HCT116 (cell line): ENCODE measurements around the gene CYB5A. TPM values are rescaled to one million over a fixed set of nuclear protein-coding genes. Genes with fewer than 3 reads are reported as not detected.

Experiments
- ATAC-seq: fragments of 200-7000 bp; cut with Tn5 transposase; 2 replicates; pipeline ENCODE4 v1.9.1; 2020; ENCODE audit warnings: mild to moderate bottlenecking, moderate library complexity
- BruUV-seq: library from RNA; stranded (reverse); fragments of 400-500 nt; replicated peaks from 2 replicates; lab custom pipeline; 2021; lab: Mats Ljungman, UMichigan
- CTCF ChIA-PET: fragments of 300-600 bp; sonication (Branson Sonifier 250); formaldehyde crosslinking; loops from one replicate; lab custom pipeline; 2021; ENCODE audit warnings: antibody characterized with exemption; lab: Charles Lee
- POLR2A ChIA-PET: fragments of 300-600, 350-600 bp; sonication (Branson Sonifier 250); formaldehyde crosslinking; loops from one replicate; lab custom pipeline; 2021; ENCODE audit warnings: antibody characterized with exemption; lab: Charles Lee
- RAD21 ChIA-PET, 2 experiments: fragments of 300-600 bp; sonication (Branson Sonifier 250); formaldehyde crosslinking; loops; one replicate each; lab custom pipeline; 2023; ENCODE audit warnings: low total read pairs in 2 of 2; ENCODE audit not compliant: uncharacterized antibody in 2 of 2, unreplicated experiment in 2 of 2, low non-redundant PET in 1 of 2; lab: Charles Lee
- DNase-seq: peaks from one replicate; pipeline ENCODE4 v3.0.0-alpha.2; 2010; ENCODE audit warnings: low read depth, low spot score
- H2AFZ ChIP-seq: fragments of 200-600 bp; shearing (Covaris generic), sonication (generic); 2 replicates; pipeline ENCODE4 v1.6.1; 2017; ENCODE audit warnings: low read depth, mixed run types, mixed read lengths, antibody characterized with exemption, low read length; ENCODE audit not compliant: poor library complexity, severe bottlenecking
- H3K27ac ChIP-seq: 2 replicates; pipeline ENCODE4 v1.5.1; 2012; ENCODE audit warnings: low read depth, low read length
- H3K27me3 ChIP-seq: fragments of 200-600 bp; sonication (generic); 2 replicates; pipeline ENCODE4 v1.6.1; 2016; ENCODE audit warnings: mixed run types, low read length, mixed read lengths; ENCODE audit not compliant: insufficient read depth
- H3K36me3 ChIP-seq, 2 experiments: fragments of 200-500 bp in 1 of 2; fragments of 200-600 bp in 1 of 2; sonication (Bioruptor generic) in 1 of 2; sonication (generic) in 1 of 2; 2 replicates each; pipeline versions ENCODE4 v1.5.1 to v1.6.1; 2014 to 2016; ENCODE audit warnings: low read length in 2 of 2, inconsistent platforms in 1 of 2, mixed read lengths in 1 of 2, mixed run types in 1 of 2; ENCODE audit not compliant: insufficient read depth in 2 of 2, control insufficient read depth in 1 of 2
- H3K4me1 ChIP-seq, 2 experiments: fragments of 200-600 bp in 1 of 2; sonication (generic) in 1 of 2; 2 replicates each; pipeline versions ENCODE4 v1.5.1 to v1.6.1; 2012 to 2017; ENCODE audit warnings: low read length in 2 of 2, inconsistent platforms in 1 of 2, mild to moderate bottlenecking in 1 of 2, mixed read lengths in 1 of 2, mixed run types in 1 of 2, moderate library complexity in 1 of 2; ENCODE audit not compliant: insufficient read depth in 2 of 2, control insufficient read depth in 1 of 2
- H3K4me2 ChIP-seq: fragments of 200-600 bp; sonication (generic); 2 replicates; pipeline ENCODE4 v1.6.1; 2017; ENCODE audit warnings: mixed run types, low read length, mixed read lengths
- H3K4me3 ChIP-seq, 2 experiments: fragments of 200-600 bp in 1 of 2; sonication (generic) in 1 of 2; replicated peaks in 1 of 2; 2 replicates each; pipeline ENCODE4 v1.5.1; 2011 to 2016; ENCODE audit warnings: low read length in 2 of 2, control low read depth in 1 of 2, low read depth in 1 of 2, mild to moderate bottlenecking in 1 of 2, mixed read lengths in 1 of 2, mixed run types in 1 of 2
- H3K79me2 ChIP-seq: fragments of 200-600 bp; sonication (generic); 2 replicates; pipeline ENCODE4 v1.6.1; 2017; ENCODE audit warnings: mild to moderate bottlenecking, mixed run types, low read length, moderate library complexity, mixed read lengths; ENCODE audit not compliant: insufficient read depth
- H3K9ac ChIP-seq: fragments of 200-600 bp; sonication (generic); 2 replicates; pipeline ENCODE4 v1.6.1; 2016; ENCODE audit warnings: low read length, mixed read lengths
- H3K9me2 ChIP-seq: fragments of 200-600 bp; sonication (generic), shearing (Covaris generic); 2 replicates; pipeline ENCODE4 v1.6.1; 2017; ENCODE audit warnings: mixed run types, mild to moderate bottlenecking, moderate library complexity; ENCODE audit not compliant: insufficient read depth
- H3K9me3 ChIP-seq, 2 experiments: fragments of 200-500 bp in 1 of 2; fragments of 200-600 bp in 1 of 2; sonication (Bioruptor generic) in 1 of 2; sonication (generic) in 1 of 2; 2 replicates each; pipeline ENCODE4 v1.6.1; 2014 to 2017; ENCODE audit warnings: low read length in 2 of 2, mixed read lengths in 2 of 2, inconsistent platforms in 1 of 2, low read depth in 1 of 2, mild to moderate bottlenecking in 1 of 2, mixed run types in 1 of 2, moderate library complexity in 1 of 2; ENCODE audit not compliant: control insufficient read depth in 1 of 2, insufficient read depth in 1 of 2
- H4K20me1 ChIP-seq: fragments of 200-600 bp; sonication (generic), shearing (Covaris generic); 2 replicates; pipeline ENCODE4 v1.6.1; 2017; ENCODE audit warnings: mixed run types, mild to moderate bottlenecking, moderate library complexity; ENCODE audit not compliant: insufficient read depth
- CEBPB ChIP-seq: IDR thresholded peaks from 2 replicates; pipeline ENCODE4 v1.6.1; 2012; ENCODE audit warnings: low read depth
- EGR1 ChIP-seq: IDR thresholded peaks from 2 replicates; pipeline ENCODE4 v1.6.1; 2012; ENCODE audit warnings: low read depth
- EZH2 ChIP-seq: fragments of 200-600 bp; sonication (generic); IDR thresholded peaks from 2 replicates; pipeline ENCODE4 v1.6.1; 2017; ENCODE audit warnings: antibody characterized with exemption, mixed run types
- EZH2phosphoT487 ChIP-seq: fragments of 200-600 bp; IDR thresholded peaks from 2 replicates; pipeline ENCODE4 v1.6.1; 2018; ENCODE audit warnings: antibody characterized with exemption, borderline replicate concordance
- POLR2A ChIP-seq: IDR thresholded peaks from 2 replicates; pipeline ENCODE4 v1.7.0; 2011; ENCODE audit warnings: borderline replicate concordance; ENCODE audit not compliant: insufficient read depth, insufficient read length; ENCODE audit errors: extremely low read depth
- RAD21 ChIP-seq: IDR thresholded peaks from 2 replicates; pipeline ENCODE4 v1.6.1; 2012; ENCODE audit warnings: low read depth, mild to moderate bottlenecking
- SIN3A ChIP-seq: IDR thresholded peaks from 2 replicates; pipeline ENCODE4 v1.6.1; 2012; ENCODE audit warnings: low read depth
- SP1 ChIP-seq: IDR thresholded peaks from 2 replicates; pipeline ENCODE4 v1.6.1; 2012; ENCODE audit warnings: low read depth
- SRF ChIP-seq: IDR thresholded peaks from 2 replicates; pipeline ENCODE4 v1.6.1; 2012; ENCODE audit warnings: low read depth
- YY1 ChIP-seq: IDR thresholded peaks from 2 replicates; pipeline ENCODE4 v1.6.1; 2011; ENCODE audit warnings: low read length, low read depth, moderate library complexity, mild to moderate bottlenecking; ENCODE audit not compliant: insufficient replicate concordance; ENCODE audit errors: extremely low read depth
- ZFX ChIP-seq: fragments of 450-650 bp; IDR thresholded peaks from 2 replicates; pipeline ENCODE4 v1.6.1; 2017
- ZNF274 ChIP-seq: fragments of 200-500 bp; sonication (Bioruptor generic); IDR thresholded peaks from 2 replicates; pipeline ENCODE4 v1.6.1; 2014; ENCODE audit warnings: mild to moderate bottlenecking, low read depth, low read length, inconsistent platforms
- intact Hi-C: fragments of 100-400 bp; cut with micrococcal nuclease; formaldehyde crosslinking; loops from 2 replicates; pipeline ENCODE4 v1.10.0; 2022
- total RNA-seq: library from RNA; stranded (reverse); gene quantifications from one replicate; pipeline ENCODE4 v1.2.1, GENCODE V29; 2021; ENCODE audit not compliant: unreplicated experiment
- TF ChIP-seq, protein P1 (sequence below), 3 experiments: fragments of 200-600 bp in 1 of 3; sonication (generic) in 1 of 3; IDR thresholded peaks in 2 of 3; conservative IDR thresholded peaks in 1 of 3; 2 replicates each; pipeline ENCODE4 v1.5.1; 2012 to 2017; ENCODE audit warnings: low read depth in 2 of 3, low read length in 2 of 3, antibody characterized with exemption in 1 of 3, borderline replicate concordance in 1 of 3, control low read depth in 1 of 3, mild to moderate bottlenecking in 1 of 3, mixed read lengths in 1 of 3, mixed run types in 1 of 3, moderate library complexity in 1 of 3; ENCODE audit not compliant: insufficient read depth in 1 of 3
- TF ChIP-seq, protein P2 (sequence below): IDR thresholded peaks from 2 replicates; pipeline ENCODE4 v1.6.1; 2012; ENCODE audit warnings: low read depth
- TF ChIP-seq, protein P3 (sequence below): IDR thresholded peaks from 2 replicates; pipeline ENCODE4 v1.6.1; 2012

Gene CYB5A
- total RNA-seq, 1 experiment from 2014 or later: 37.7 TPM

- POLR2A ChIA-PET: no interaction called here
- Histone ChIP-seq H3K4me2 (no peak overlapping the region), H3K27me3 (no peaks in the 10 kb centered on the region), H3K9me3 (no peaks in the 10 kb centered on the region), H3K4me1 (peaks cover 11 to 13% of the 10 kb centered on the region in 2 experiments), H4K20me1 (no peaks in the 10 kb centered on the region), H3K9ac (no peak overlapping the region), H3K4me3 (no peak overlapping the region), H3K79me2 (no peaks in the 10 kb centered on the region), H3K27ac (no peak overlapping the region), H3K9me2 (no peaks in the 10 kb centered on the region), H2AFZ (no peak overlapping the region), H3K36me3 (no peaks in the 10 kb centered on the region)
- ATAC-seq (no peak), DNase-seq (no peak)
- intact Hi-C loops: no loop called here
- no peak for TF ChIP-seq EGR1
- TF ChIP-seq, protein P1, sequence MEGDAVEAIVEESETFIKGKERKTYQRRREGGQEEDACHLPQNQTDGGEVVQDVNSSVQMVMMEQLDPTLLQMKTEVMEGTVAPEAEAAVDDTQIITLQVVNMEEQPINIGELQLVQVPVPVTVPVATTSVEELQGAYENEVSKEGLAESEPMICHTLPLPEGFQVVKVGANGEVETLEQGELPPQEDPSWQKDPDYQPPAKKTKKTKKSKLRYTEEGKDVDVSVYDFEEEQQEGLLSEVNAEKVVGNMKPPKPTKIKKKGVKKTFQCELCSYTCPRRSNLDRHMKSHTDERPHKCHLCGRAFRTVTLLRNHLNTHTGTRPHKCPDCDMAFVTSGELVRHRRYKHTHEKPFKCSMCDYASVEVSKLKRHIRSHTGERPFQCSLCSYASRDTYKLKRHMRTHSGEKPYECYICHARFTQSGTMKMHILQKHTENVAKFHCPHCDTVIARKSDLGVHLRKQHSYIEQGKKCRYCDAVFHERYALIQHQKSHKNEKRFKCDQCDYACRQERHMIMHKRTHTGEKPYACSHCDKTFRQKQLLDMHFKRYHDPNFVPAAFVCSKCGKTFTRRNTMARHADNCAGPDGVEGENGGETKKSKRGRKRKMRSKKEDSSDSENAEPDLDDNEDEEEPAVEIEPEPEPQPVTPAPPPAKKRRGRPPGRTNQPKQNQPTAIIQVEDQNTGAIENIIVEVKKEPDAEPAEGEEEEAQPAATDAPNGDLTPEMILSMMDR (IDR thresholded peaks at IDR 0.05 in 2 of 3, conservative IDR thresholded peaks at IDR 0.05 in 1 of 3; ENCODE audit: borderline replicate concordance in 1 of 3, insufficient read depth in 1 of 3, low read depth in 2 of 3, low read length in 2 of 3): no peak
- TF ChIP-seq EZH2phosphoT487: no peak
- TF ChIP-seq RAD21: no peak
- TF ChIP-seq SRF: no peak
- TF ChIP-seq ZNF274: no peak
- TF ChIP-seq CEBPB: no peak
- TF ChIP-seq, protein P2, sequence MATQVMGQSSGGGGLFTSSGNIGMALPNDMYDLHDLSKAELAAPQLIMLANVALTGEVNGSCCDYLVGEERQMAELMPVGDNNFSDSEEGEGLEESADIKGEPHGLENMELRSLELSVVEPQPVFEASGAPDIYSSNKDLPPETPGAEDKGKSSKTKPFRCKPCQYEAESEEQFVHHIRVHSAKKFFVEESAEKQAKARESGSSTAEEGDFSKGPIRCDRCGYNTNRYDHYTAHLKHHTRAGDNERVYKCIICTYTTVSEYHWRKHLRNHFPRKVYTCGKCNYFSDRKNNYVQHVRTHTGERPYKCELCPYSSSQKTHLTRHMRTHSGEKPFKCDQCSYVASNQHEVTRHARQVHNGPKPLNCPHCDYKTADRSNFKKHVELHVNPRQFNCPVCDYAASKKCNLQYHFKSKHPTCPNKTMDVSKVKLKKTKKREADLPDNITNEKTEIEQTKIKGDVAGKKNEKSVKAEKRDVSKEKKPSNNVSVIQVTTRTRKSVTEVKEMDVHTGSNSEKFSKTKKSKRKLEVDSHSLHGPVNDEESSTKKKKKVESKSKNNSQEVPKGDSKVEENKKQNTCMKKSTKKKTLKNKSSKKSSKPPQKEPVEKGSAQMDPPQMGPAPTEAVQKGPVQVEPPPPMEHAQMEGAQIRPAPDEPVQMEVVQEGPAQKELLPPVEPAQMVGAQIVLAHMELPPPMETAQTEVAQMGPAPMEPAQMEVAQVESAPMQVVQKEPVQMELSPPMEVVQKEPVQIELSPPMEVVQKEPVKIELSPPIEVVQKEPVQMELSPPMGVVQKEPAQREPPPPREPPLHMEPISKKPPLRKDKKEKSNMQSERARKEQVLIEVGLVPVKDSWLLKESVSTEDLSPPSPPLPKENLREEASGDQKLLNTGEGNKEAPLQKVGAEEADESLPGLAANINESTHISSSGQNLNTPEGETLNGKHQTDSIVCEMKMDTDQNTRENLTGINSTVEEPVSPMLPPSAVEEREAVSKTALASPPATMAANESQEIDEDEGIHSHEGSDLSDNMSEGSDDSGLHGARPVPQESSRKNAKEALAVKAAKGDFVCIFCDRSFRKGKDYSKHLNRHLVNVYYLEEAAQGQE: no peak
- no peak for TF ChIP-seq SIN3A
- TF ChIP-seq, protein P3, sequence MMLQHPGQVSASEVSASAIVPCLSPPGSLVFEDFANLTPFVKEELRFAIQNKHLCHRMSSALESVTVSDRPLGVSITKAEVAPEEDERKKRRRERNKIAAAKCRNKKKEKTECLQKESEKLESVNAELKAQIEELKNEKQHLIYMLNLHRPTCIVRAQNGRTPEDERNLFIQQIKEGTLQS: no peak
- TF ChIP-seq POLR2A: no peak
- no peak for TF ChIP-seq SP1
- no peak for TF ChIP-seq ZFX
- no peak for TF ChIP-seq EZH2
- TF ChIP-seq YY1: no peak
- BruUV-seq: no TSS peak
- RAD21 ChIA-PET: no interaction called here
- CTCF ChIA-PET: no interaction called here
Observed at GRCh38 chr18:74250131-74250530, 41.6 kb downstream of the CYB5A start.
